Measurements from ENCODE around the gene AGMO. TPM values are rescaled to one million over a fixed set of nuclear protein-coding genes. Genes with fewer than 3 reads are reported as not detected.

AGMO gene
- polyA plus RNA-seq, 1 donor from 2014 or later: not detected

DNA sequence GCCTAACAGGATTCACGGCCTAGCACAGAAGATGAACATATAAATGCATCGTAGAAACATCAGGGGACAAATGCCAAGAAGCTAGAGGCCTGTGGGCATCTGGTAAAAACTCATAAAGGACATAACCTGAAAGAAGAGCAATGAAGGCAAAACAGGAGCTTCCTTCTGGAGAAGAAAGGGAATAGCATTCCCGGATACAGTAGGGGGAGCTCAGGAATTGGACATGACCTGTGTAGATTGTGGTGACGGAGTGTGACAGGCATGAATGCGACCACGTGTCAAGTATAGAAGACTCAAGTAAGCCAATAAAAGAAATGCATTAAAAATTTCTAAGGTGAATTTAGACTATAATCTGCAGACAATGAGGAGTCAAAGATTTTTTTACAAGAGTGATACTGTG is 270.1 kb downstream of the AGMO start:
- H3K4me1 Mint-ChIP-seq: no peaks in the 10 kb centered on the region
- no peak overlapping the region for H3K4me3 Mint-ChIP-seq
- H3K27ac Mint-ChIP-seq: no peak overlapping the region
- no peaks in the 10 kb centered on the region for H3K36me3 Mint-ChIP-seq
- peaks cover 0 to 2% (median 0%) of the 10 kb centered on the region in 3 donors for H3K9me3 Mint-ChIP-seq
- no peaks in the 10 kb centered on the region for H3K27me3 Mint-ChIP-seq

DNA sequence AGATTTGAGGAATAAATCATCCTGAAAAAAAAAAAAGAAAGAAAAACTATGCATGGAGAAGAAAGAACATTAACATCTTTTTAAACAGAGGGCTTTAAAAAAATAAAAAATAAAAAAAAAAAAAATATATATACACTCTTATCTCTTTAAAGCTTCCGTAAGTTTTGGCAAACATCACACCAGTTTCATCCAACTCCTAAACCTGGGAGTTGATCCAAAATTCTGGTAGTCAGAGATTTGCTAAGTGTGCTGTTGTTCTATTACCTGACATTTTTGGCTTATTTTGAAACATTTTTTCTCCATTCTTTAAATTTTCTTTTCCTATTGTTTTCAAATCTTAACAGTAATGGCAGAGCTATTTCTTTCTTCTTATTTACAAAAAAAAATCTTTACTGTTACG is 273.1 kb downstream of the AGMO start:
- Mint-ChIP-seq H3K9me3 (peaks cover 0 to 11% (median 8%) of the 10 kb centered on the region in 3 donors), H3K27ac (no peak overlapping the region)

DNA sequence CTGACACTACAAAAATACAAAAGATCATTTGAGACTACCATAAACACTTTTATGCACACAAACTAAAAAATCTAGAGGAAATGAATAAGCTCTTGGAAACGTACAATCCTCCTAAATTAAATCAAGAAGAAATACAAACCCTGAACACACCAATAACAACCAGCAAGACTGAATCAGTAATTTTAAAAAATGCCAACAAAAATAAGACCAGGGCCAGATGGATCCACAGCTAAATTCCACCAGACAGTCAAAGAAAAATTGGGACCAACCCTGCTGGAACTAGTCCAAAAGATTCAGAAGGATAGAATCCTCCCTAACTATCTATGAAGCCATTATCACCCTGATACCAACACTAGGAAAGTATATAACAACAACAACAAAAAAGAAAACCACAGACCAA is 277.4 kb downstream of the AGMO start:
- Mint-ChIP-seq H3K4me1 (no peaks in the 10 kb centered on the region), H3K4me3 (no peak overlapping the region), H3K36me3 (no peaks in the 10 kb centered on the region), H3K9me3 (peaks cover 8 to 14% (median 11%) of the 10 kb centered on the region in 3 donors), H3K27me3 (no peaks in the 10 kb centered on the region), H3K27ac (no peak overlapping the region)

More for the DNA sequence above, 273.1 kb downstream of the AGMO start:
- no peaks in the 10 kb centered on the region for H3K4me1 Mint-ChIP-seq
- no peaks in the 10 kb centered on the region for H3K36me3 Mint-ChIP-seq
- no peak overlapping the region for H3K4me3 Mint-ChIP-seq
- H3K27me3 Mint-ChIP-seq: no peaks in the 10 kb centered on the region

- Mint-ChIP-seq H3K4me1 (no peaks in the 10 kb centered on the region), H3K27me3 (no peaks in the 10 kb centered on the region), H3K36me3 (no peaks in the 10 kb centered on the region), H3K4me3 (no peak overlapping the region), H3K9me3 (peaks cover 10 to 23% (median 21%) of the 10 kb centered on the region in 3 donors), H3K27ac (no peak overlapping the region)
Measured at GRCh38 chr7:15280078-15280733, 281.6 kb downstream of the AGMO start.

DNA sequence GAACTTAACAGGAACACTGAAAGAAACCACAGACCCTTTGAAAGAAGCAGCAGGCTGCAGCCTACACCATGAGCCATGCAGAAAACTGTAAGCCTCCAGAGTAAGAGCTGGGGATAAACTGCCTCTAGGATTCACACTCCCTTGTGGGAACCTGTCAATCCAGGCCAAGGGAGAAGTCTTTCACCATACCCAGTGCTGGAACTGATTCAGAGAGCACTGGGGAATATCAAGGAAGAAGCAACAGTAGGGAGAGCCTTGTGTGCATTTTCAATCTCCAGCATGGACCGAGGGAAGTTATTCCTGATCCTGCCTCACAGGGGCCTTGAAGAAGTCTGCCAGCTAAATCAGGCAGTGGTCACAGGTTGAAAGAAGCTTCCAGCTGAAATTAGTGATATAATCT is 282.2 kb downstream of the AGMO start:
- H3K36me3 Mint-ChIP-seq: no peaks in the 10 kb centered on the region
- H3K27me3 Mint-ChIP-seq: no peaks in the 10 kb centered on the region
- H3K9me3 Mint-ChIP-seq: peaks cover 10 to 24% (median 22%) of the 10 kb centered on the region in 3 donors
- no peak overlapping the region for H3K27ac Mint-ChIP-seq
- H3K4me1 Mint-ChIP-seq: no peaks in the 10 kb centered on the region
- H3K4me3 Mint-ChIP-seq: no peak overlapping the region

- peaks cover 2 to 15% (median 2%) of the 10 kb centered on the region in 3 donors for H3K9me3 Mint-ChIP-seq
- no peak overlapping the region for H3K27ac Mint-ChIP-seq
- no peaks in the 10 kb centered on the region for H3K4me1 Mint-ChIP-seq
- no peak overlapping the region for H3K4me3 Mint-ChIP-seq
- no peaks in the 10 kb centered on the region for H3K27me3 Mint-ChIP-seq
- no peaks in the 10 kb centered on the region for H3K36me3 Mint-ChIP-seq
Measured at GRCh38 chr7:15257689-15258088, 304.1 kb downstream of the AGMO start.

DNA sequence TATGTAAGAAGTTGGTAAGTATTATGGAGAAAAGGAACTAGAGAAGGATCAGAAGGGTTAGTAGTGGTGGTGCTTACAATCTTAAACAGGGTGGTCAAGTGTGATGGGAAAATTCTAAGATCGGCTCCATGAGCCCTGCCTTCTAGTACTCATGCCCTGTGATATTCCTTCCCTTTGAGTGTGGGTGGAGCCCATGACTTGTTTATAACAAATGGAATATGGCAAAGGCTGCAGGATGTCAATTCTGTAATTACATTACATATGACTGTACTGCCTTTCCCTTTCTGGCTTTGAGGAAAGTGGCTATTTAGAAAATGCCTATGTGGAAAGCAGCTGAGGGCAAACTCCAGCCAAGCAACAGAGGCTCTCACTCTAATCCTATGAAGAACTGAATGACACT is 309.6 kb downstream of the AGMO start:
- no peak overlapping the region for H3K27ac Mint-ChIP-seq

DNA sequence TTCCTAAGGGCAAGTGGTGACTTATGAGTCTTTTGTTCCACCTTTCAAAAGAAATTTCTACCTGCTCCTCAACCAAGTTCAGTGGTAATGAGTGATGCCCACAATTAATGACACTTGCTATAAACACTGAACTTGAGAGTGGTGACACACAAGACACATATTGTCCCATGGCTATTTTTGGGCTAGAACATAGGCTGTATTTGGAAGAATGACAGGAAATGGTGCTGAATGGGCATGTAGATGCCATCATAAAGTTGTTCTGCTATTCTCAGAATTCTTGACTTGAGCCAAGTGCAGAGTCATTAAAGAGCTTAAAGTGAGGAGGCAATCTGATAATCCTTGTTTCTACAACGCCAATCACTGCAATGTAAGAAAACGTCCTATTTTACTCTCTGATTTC is 313.3 kb downstream of the AGMO start:
- Mint-ChIP-seq H3K36me3 (peaks cover 3% of the 10 kb centered on the region), H3K4me3 (no peak overlapping the region), H3K27ac (no peak overlapping the region), H3K9me3 (no peaks in the 10 kb centered on the region), H3K27me3 (no peaks in the 10 kb centered on the region), H3K4me1 (peaks cover 0 to 1% (median 0%) of the 10 kb centered on the region in 3 donors)

More for the DNA sequence above, 309.6 kb downstream of the AGMO start:
- Mint-ChIP-seq H3K9me3 (peaks cover 0 to 9% (median 2%) of the 10 kb centered on the region in 3 donors), H3K4me1 (peaks cover 0 to 1% (median 0%) of the 10 kb centered on the region in 3 donors), H3K36me3 (no peaks in the 10 kb centered on the region), H3K27me3 (no peaks in the 10 kb centered on the region), H3K4me3 (no peak overlapping the region)

- H3K27ac Mint-ChIP-seq: no peak overlapping the region
- H3K4me1 Mint-ChIP-seq: peaks cover 0 to 1% (median 0%) of the 10 kb centered on the region in 3 donors
- no peaks in the 10 kb centered on the region for H3K27me3 Mint-ChIP-seq
- peaks cover 3% of the 10 kb centered on the region for H3K36me3 Mint-ChIP-seq
- no peak overlapping the region for H3K4me3 Mint-ChIP-seq
- no peaks in the 10 kb centered on the region for H3K9me3 Mint-ChIP-seq
Measured at GRCh38 chr7:15245831-15246230, 316.0 kb downstream of the AGMO start.

- no peak overlapping the region for H3K27ac Mint-ChIP-seq
- H3K27me3 Mint-ChIP-seq: no peaks in the 10 kb centered on the region
- H3K36me3 Mint-ChIP-seq: no peaks in the 10 kb centered on the region
- H3K4me1 Mint-ChIP-seq: no peaks in the 10 kb centered on the region
- H3K4me3 Mint-ChIP-seq: no peak overlapping the region
- H3K9me3 Mint-ChIP-seq: peaks cover 0 to 2% (median 0%) of the 10 kb centered on the region in 3 donors
Measured at GRCh38 chr7:15239801-15240200, 322.0 kb downstream of the AGMO start.

DNA sequence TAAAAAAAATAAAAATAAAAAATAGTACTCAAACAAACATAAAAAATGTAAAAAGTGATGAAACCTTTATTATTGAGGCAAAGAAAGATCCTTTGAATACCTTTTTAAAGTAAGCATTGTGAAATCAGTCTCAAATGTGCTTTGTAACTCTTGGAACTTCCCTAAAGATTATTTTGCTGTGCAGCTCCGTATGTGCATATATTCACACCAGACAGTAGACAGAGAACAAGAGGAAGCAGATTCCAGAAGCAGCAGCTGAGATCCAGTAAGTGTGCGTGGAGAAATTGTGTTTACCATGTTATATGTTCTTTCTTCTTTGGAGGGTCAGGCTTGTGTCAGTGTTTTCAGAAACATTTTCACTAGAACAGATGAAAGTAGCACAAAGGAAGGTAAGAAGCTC is 324.9 kb downstream of the AGMO start:
- H3K4me1 Mint-ChIP-seq: no peaks in the 10 kb centered on the region
- H3K27ac Mint-ChIP-seq: no peak overlapping the region
- peaks cover 0 to 3% (median 2%) of the 10 kb centered on the region in 3 donors for H3K9me3 Mint-ChIP-seq
- no peaks in the 10 kb centered on the region for H3K36me3 Mint-ChIP-seq
- H3K27me3 Mint-ChIP-seq: no peaks in the 10 kb centered on the region
- no peak overlapping the region for H3K4me3 Mint-ChIP-seq

GRCh38 chr7:15234431-15234830 is 327.4 kb downstream of the AGMO start:
- Mint-ChIP-seq H3K4me1 (no peaks in the 10 kb centered on the region), H3K9me3 (peaks cover 2 to 4% (median 3%) of the 10 kb centered on the region in 3 donors), H3K27ac (no peak overlapping the region), H3K27me3 (no peaks in the 10 kb centered on the region), H3K36me3 (no peaks in the 10 kb centered on the region), H3K4me3 (no peak overlapping the region)

GRCh38 chr7:15228831-15229230 is 333.0 kb downstream of the AGMO start:
- Mint-ChIP-seq H3K27ac (no peak overlapping the region), H3K27me3 (no peaks in the 10 kb centered on the region), H3K9me3 (peaks cover 6 to 18% (median 9%) of the 10 kb centered on the region in 3 donors), H3K4me3 (no peak overlapping the region), H3K4me1 (peaks cover 0 to 2% (median 0%) of the 10 kb centered on the region in 3 donors), H3K36me3 (peaks cover 1% of the 10 kb centered on the region)

DNA sequence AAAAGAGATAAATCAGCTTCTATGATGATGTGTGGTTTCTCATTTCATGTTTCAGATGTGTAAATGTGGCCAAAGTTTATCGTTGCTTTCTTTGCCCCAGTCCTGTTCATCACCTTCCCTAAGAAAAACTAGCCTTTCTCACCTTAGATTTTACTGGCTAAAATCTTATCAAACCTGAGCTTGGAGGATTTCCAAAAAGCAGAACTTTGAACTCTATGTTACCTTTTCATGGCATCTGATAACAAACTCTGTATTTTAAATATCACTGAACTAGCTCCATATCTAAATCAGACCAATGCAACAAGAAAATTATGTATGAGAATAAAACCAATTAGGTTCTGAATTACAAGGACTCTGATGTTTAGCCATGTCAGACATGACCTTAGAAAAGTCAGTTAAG is 335.8 kb downstream of the AGMO start:
- H3K9me3 Mint-ChIP-seq: peaks cover 9 to 14% (median 9%) of the 10 kb centered on the region in 3 donors
- peaks cover 0 to 2% (median 0%) of the 10 kb centered on the region in 3 donors for H3K4me1 Mint-ChIP-seq
- no peak overlapping the region for H3K27ac Mint-ChIP-seq
- H3K27me3 Mint-ChIP-seq: no peaks in the 10 kb centered on the region
- no peak overlapping the region for H3K4me3 Mint-ChIP-seq
- peaks cover 1% of the 10 kb centered on the region for H3K36me3 Mint-ChIP-seq

- Mint-ChIP-seq H3K27me3 (no peaks in the 10 kb centered on the region), H3K36me3 (no peaks in the 10 kb centered on the region), H3K4me1 (no peaks in the 10 kb centered on the region), H3K27ac (peak overlapping the region in 1 of 3 donors; percentile 17), H3K9me3 (peaks cover 0 to 8% (median 5%) of the 10 kb centered on the region in 3 donors), H3K4me3 (no peak overlapping the region)
Measured at GRCh38 chr7:15219758-15220157, 342.1 kb downstream of the AGMO start.

GRCh38 chr7:15218261-15218660 is 343.6 kb downstream of the AGMO start:
- Mint-ChIP-seq H3K4me3 (no peak overlapping the region), H3K4me1 (no peaks in the 10 kb centered on the region), H3K27me3 (no peaks in the 10 kb centered on the region), H3K9me3 (peaks cover 0 to 5% (median 2%) of the 10 kb centered on the region in 3 donors), H3K36me3 (no peaks in the 10 kb centered on the region), H3K27ac (no peak overlapping the region)
